Type B pancreatic cell (in vitro differentiated cells): Measurements from ENCODE around the gene DNAAF9. TPM values are rescaled to one million over a fixed set of nuclear protein-coding genes. Genes with fewer than 3 reads are reported as not detected.

Experiments
- DNase-seq: peaks from one replicate; pipeline ENCODE4 v3.0.0; 2021; ENCODE audit warnings: mixed read lengths; ENCODE audit not compliant: unreplicated experiment; ENCODE audit errors: extremely low spot score
- H3K27ac Mint-ChIP-seq: 2 replicates; pipeline ENCODE4 v1.8.0; 2021; ENCODE audit warnings: mild to moderate bottlenecking, mixed read lengths
- H3K27me3 Mint-ChIP-seq: 2 replicates; pipeline ENCODE4 v1.8.0; 2021; ENCODE audit warnings: mixed read lengths
- H3K36me3 Mint-ChIP-seq: 2 replicates; pipeline ENCODE4 v1.8.0; 2021; ENCODE audit warnings: mixed read lengths
- H3K4me1 Mint-ChIP-seq: one replicate; pipeline ENCODE4 v1.8.0; 2021; ENCODE audit warnings: mixed read lengths; ENCODE audit not compliant: unreplicated experiment
- H3K4me3 Mint-ChIP-seq: 2 replicates; pipeline ENCODE4 v1.8.0; 2021; ENCODE audit warnings: mild to moderate bottlenecking, mixed read lengths
- H3K9me3 Mint-ChIP-seq: 2 replicates; pipeline ENCODE4 v1.8.0; 2021; ENCODE audit warnings: mixed read lengths
- total RNA-seq: library from RNA; stranded (reverse); gene quantifications from 2 replicates; pipeline ENCODE4 v1.2.1, GENCODE V29; 2021; ENCODE audit warnings: low replicate concordance
- TF ChIP-seq, protein P1 (sequence below): fragments of 200-600 bp; sonication (generic); conservative IDR thresholded peaks from 2 replicates; pipeline ENCODE4 v1.5.0; 2021; ENCODE audit warnings: antibody characterized with exemption, mild to moderate bottlenecking

Gene DNAAF9
- total RNA-seq, 1 donor from 2014 or later, result 17.3 TPM

DNA sequence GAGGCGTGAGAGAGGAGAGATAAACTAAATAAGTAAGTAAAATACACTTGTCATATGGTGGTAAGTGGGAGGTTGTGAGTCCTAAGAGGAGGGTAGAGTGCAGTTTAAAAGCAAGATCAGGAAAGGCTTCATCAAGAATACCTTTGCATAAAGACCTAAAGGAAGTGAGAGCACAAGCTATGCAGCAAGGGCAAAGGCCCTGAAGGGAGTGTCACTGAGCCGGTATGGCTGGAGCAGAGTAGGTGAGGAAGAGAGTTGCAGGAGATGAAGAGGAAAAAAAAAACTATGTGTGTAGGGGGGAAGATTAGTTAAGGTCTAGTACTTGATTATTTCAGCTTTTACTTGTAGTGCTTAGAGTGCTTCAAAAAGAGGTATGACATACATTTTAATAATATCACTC lies 11.0 kb downstream of the DNAAF9 start:
- peaks cover 4% of the 10 kb centered on the region for H3K4me1 Mint-ChIP-seq
- peak overlapping the region; percentile 38 for H3K4me3 Mint-ChIP-seq
- TF ChIP-seq, protein P1, sequence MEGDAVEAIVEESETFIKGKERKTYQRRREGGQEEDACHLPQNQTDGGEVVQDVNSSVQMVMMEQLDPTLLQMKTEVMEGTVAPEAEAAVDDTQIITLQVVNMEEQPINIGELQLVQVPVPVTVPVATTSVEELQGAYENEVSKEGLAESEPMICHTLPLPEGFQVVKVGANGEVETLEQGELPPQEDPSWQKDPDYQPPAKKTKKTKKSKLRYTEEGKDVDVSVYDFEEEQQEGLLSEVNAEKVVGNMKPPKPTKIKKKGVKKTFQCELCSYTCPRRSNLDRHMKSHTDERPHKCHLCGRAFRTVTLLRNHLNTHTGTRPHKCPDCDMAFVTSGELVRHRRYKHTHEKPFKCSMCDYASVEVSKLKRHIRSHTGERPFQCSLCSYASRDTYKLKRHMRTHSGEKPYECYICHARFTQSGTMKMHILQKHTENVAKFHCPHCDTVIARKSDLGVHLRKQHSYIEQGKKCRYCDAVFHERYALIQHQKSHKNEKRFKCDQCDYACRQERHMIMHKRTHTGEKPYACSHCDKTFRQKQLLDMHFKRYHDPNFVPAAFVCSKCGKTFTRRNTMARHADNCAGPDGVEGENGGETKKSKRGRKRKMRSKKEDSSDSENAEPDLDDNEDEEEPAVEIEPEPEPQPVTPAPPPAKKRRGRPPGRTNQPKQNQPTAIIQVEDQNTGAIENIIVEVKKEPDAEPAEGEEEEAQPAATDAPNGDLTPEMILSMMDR, result no peak
- peak overlapping the region; percentile 65 for H3K27ac Mint-ChIP-seq
- H3K36me3 Mint-ChIP-seq, result peaks cover 6% of the 10 kb centered on the region
- DNase-seq, result no peak
- H3K9me3 Mint-ChIP-seq, result peaks cover 11% of the 10 kb centered on the region
- H3K27me3 Mint-ChIP-seq, result no peaks in the 10 kb centered on the region

DNA sequence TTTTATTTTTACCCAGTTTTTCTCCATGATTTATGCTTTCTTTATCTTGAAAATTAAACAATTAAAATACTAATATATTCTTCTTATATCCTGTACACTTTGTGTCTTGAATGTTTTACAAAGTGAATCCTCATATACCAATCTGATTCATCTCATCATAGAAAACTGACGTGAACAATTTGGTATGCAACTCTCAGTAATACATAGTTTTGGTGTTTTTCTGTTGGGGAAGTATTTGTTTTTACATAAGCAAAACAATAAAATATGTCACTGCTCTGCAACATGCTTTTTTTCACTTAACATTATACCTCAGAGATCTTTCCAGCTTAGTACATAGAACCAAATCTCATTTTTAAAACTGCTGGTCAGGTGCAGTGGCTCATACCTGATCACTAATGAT lies 14.7 kb downstream of the DNAAF9 start:
- Mint-ChIP-seq H3K27ac (no peak overlapping the region), H3K4me1 (peaks cover 13% of the 10 kb centered on the region), H3K36me3 (peaks cover 9% of the 10 kb centered on the region), H3K9me3 (peaks cover 15% of the 10 kb centered on the region), H3K4me3 (no peak overlapping the region), H3K27me3 (no peaks in the 10 kb centered on the region)
- no peak for DNase-seq
- TF ChIP-seq, protein P1, result no peak

DNA sequence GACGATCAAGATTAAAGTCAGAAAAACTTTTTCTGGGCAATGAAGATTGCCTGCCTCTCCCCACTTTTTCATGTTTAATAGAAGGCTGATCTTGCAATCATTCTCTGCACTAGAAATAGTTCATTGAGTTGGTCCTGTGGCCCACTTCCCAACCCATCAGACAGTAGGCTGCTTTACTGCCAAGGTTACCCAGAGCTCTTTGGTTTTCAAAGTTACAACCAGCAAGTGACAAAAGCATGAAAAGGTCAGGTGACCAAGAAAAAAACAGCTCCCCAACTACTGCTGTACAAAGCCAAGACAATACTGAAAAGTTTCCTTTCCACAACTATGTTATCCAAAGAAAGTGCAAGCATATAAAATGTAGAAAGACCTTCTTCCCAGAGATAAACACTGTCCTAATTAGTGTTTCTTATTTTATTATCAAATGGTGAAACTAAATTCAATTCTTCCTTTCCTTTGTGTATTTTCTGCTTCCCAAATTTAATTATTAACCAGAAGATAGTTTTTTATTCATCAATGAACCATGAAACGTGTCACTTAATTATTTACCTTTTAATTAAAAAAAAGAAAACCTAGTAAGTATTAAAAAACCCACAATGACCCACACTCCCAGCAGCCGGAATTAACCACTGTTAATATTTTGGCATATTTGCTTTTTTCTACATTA lies 16.6 kb downstream of the DNAAF9 start:
- Mint-ChIP-seq H3K9me3 (peaks cover 15% of the 10 kb centered on the region), H3K36me3 (peaks cover 3% of the 10 kb centered on the region), H3K4me1 (peaks cover 9% of the 10 kb centered on the region), H3K4me3 (no peak overlapping the region), H3K27ac (no peak overlapping the region), H3K27me3 (no peaks in the 10 kb centered on the region)
- TF ChIP-seq, protein P1, result no peak
- no peak for DNase-seq

DNA sequence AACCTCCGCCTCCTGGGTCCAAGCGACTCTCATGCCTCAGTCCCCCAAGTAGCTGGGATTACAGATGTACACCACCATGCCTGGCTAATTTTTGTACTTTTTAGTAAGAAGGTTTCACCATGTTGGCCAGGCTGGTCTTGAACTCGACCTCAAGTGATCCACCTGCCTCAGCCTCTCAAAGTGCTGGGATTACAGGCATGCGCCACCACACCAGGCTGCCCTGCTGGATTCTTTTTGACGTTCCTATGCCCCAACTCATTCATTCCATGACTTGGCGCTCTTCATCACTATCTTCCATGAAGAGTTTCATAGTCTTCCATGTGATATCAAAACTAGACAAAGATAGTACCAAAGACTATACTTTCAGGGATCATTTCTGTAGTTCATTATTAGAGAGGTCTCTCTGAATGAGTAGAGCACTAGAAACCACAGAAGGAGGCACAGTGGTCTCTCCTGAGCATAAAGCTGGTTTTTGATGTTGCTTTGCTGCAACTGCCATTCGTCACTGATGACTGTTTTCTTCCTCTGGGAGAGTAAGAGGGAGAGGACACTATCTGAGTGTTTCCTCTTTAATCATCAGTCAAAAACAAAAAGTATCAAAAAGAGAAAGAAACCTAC lies 23.5 kb downstream of the DNAAF9 start:
- TF ChIP-seq, protein P1, result no peak
- Mint-ChIP-seq H3K27me3 (no peaks in the 10 kb centered on the region), H3K27ac (no peak overlapping the region), H3K4me3 (no peak overlapping the region), H3K4me1 (no peaks in the 10 kb centered on the region), H3K9me3 (peaks cover 12% of the 10 kb centered on the region), H3K36me3 (peaks cover 12% of the 10 kb centered on the region)
- no peak for DNase-seq

DNA sequence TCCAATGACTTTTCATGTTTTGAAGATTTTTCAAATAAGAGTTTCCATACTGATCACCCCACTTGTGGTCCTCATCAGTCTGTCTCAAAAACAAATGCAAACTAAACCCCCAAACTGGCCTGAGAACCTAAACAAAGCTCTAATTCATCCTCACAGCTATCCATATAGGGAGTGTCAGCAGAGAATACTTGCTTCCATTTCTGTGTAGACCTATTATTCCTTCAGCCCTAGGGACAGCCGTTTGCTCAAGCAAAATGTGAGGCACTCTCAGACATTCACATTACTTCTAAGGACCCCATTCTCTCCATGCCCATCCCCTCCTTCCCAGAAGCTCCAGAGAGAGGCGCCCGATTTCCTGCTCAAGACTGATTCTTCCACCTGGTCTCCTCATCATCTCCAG lies 24.6 kb downstream of the DNAAF9 start:
- Mint-ChIP-seq H3K4me1 (no peaks in the 10 kb centered on the region), H3K4me3 (no peak overlapping the region), H3K27me3 (no peaks in the 10 kb centered on the region), H3K9me3 (peaks cover 8% of the 10 kb centered on the region), H3K27ac (no peak overlapping the region), H3K36me3 (peaks cover 15% of the 10 kb centered on the region)
- TF ChIP-seq, protein P1, result no peak
- DNase-seq, result no peak
